Measurements from ENCODE around the gene TMC1. TPM values are rescaled to one million over a fixed set of nuclear protein-coding genes. Genes with fewer than 3 reads are reported as not detected.

Gene TMC1
- total and polyA plus RNA-seq, 2 of the 13 experiments (the other 11 are each of a cell fraction or from before 2014, with no cell fraction given), result 0.02 to 0.03 TPM

DNA sequence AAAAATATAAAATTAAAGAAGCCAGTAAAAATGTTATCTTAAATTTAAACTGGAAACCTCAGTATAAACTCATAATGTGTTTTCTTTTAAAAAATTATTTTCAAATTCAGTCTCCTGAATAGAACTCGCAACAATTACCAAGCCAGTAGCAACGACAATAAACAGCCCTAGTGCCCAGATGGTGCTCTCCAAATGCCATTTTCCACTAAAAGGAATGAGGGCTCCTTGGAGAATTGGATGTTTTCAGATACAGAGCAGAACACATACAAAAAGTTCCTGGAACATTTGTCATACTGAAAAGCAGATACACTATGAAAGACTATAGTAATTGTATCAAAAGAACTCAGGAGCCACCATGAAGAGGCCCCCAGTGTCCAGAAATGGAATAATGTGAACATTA lies 97.4 kb downstream of the TMC1 start:
- POLR2A ChIA-PET, result no interaction called here
- Histone ChIP-seq H3K27ac (ENCODE audit: extremely low read length, insufficient read depth, low read length) (no peak overlapping the region), H3K9ac (ENCODE audit: insufficient read depth, low read depth, low read length) (no peak overlapping the region), H3K4me1 (ENCODE audit: insufficient read depth, low read length) (no peaks in the 10 kb centered on the region), H3K4me3 (replicated peaks in 1 of 3; ENCODE audit: insufficient read depth in 1 of 3, low read depth in 2 of 3, low read length in 3 of 3) (no peak overlapping the region), H4K20me1 (ENCODE audit: insufficient read depth, low read length) (no peaks in the 10 kb centered on the region), H2AFZ (ENCODE audit: low read length) (no peak overlapping the region), H3K9me3 (ENCODE audit: low read length) (no peaks in the 10 kb centered on the region), H3K27me3 (ENCODE audit: control insufficient read depth in 1 of 2, insufficient read depth in 2 of 2, low read length in 2 of 2) (0 out of 5 replicates have a peak, but pooled peaks cover 0 to 3% of the 10 kb centered on the region in 2 experiments), H3K4me2 (ENCODE audit: low read depth, low read length) (no peak overlapping the region), H3K36me3 (replicated peaks in 1 of 2; ENCODE audit: control insufficient read depth in 1 of 2, insufficient read depth in 2 of 2, low read length in 2 of 2) (no peaks in the 10 kb centered on the region), H3K79me2 (ENCODE audit: insufficient read depth, low read length) (no peaks in the 10 kb centered on the region)
- DNase-seq (ENCODE audit: low spot score), result no peak
- 2% methylated on average over 2 of the region's 2 CpGs for WGBS (ENCODE audit: low lambda C conversion rate)
- CTCF ChIA-PET (ENCODE audit: low intra/inter-chr PET ratio, low total read pairs), result no interaction called here
- intact Hi-C loops (cut with micrococcal nuclease; ENCODE audit: unreplicated experiment), result no loop called here
- no peak for TF ChIP-seq ATAD3A (CRISPR knock-in tag; IDR thresholded peaks at IDR 0.05)
- no peak for TF ChIP-seq PHF21A (CRISPR knock-in tag; IDR thresholded peaks at IDR 0.05)
- TF ChIP-seq PAX8 (CRISPR knock-in tag; IDR thresholded peaks at IDR 0.05; ENCODE audit: borderline replicate concordance), result no peak
- TF ChIP-seq ZNF441 (CRISPR knock-in tag; IDR thresholded peaks at IDR 0.05; ENCODE audit: borderline replicate concordance), result no peak
- TF ChIP-seq ZNF530 (CRISPR knock-in tag; IDR thresholded peaks at IDR 0.05; ENCODE audit: low read depth), result no peak
- no peak for TF ChIP-seq ERF (CRISPR knock-in tag; IDR thresholded peaks at IDR 0.05)
- no peak for TF ChIP-seq ZNF670 (CRISPR knock-in tag; IDR thresholded peaks at IDR 0.05; ENCODE audit: borderline replicate concordance)
- TF ChIP-seq TCF7 (IDR thresholded peaks at IDR 0.05; ENCODE audit: low read depth), result no peak
- no peak for TF ChIP-seq TP53 (CRISPR knock-in tag; conservative IDR thresholded peaks at IDR 0.05)
- TF ChIP-seq FOXA1 (IDR thresholded peaks at IDR 0.05), result no peak
- TF ChIP-seq FOXA1 (CRISPR knock-in tag; IDR thresholded peaks at IDR 0.05), result no peak
- TF ChIP-seq ZBTB7B (CRISPR knock-in tag; IDR thresholded peaks at IDR 0.05), result no peak
- TF ChIP-seq, protein P1, sequence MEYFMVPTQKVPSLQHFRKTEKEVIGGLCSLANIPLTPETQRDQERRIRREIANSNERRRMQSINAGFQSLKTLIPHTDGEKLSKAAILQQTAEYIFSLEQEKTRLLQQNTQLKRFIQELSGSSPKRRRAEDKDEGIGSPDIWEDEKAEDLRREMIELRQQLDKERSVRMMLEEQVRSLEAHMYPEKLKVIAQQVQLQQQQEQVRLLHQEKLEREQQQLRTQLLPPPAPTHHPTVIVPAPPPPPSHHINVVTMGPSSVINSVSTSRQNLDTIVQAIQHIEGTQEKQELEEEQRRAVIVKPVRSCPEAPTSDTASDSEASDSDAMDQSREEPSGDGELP (IDR thresholded peaks at IDR 0.05; ENCODE audit: borderline replicate concordance, low read depth), result no peak
- TF ChIP-seq, protein P2, sequence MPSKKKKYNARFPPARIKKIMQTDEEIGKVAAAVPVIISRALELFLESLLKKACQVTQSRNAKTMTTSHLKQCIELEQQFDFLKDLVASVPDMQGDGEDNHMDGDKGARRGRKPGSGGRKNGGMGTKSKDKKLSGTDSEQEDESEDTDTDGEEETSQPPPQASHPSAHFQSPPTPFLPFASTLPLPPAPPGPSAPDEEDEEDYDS (CRISPR knock-in tag; IDR thresholded peaks at IDR 0.05), result no peak
- FAIRE-seq, result no peak
- in situ Hi-C loops (cut with HindIII; ENCODE audit: extremely low pct_ligation_motif_present, low pct_unique_long_range_greater_than_20kb), result no loop called here
- BruUV-seq (replicated peaks), result no TSS peak
- ATAC-seq, result no peak

Measured in HepG2 (cell line).